GM18505 (cell line): Measurements from ENCODE around the gene GPRC5B.

Experiments used
- ATAC-seq: cut with Tn5 transposase; IDR thresholded peaks from one replicate; pipeline ENCODE4 v1.9.1; 2021; ENCODE audit not compliant: unreplicated experiment
- POLR2A ChIP-seq: IDR thresholded peaks from 4 replicates; pipeline ENCODE4 v1.6.1; 2011; ENCODE audit warnings: borderline replicate concordance; ENCODE audit not compliant: insufficient read depth, insufficient read length; ENCODE audit errors: extremely low read depth

GPRC5B gene

DNA sequence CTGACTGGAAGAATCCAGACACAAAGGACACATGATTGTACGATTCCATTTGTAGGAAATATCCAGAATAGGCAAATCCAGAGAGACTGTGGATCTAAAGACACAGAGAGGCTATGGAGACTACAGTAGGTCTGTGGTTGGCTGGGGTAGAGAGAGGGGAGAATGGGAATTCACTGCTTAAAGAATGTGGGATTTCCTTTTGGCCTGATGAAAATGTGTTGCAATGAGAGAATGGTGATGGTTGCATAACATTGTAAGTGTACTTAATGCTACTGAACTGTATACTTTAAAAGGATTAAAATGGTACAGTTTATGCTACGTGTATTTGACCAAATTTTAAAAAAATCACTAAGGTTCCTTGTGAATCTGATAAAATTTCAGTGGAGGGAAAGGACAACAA is 62.1 kb downstream of the GPRC5B start:
- no peak for TF ChIP-seq POLR2A
- no peak for ATAC-seq

DNA sequence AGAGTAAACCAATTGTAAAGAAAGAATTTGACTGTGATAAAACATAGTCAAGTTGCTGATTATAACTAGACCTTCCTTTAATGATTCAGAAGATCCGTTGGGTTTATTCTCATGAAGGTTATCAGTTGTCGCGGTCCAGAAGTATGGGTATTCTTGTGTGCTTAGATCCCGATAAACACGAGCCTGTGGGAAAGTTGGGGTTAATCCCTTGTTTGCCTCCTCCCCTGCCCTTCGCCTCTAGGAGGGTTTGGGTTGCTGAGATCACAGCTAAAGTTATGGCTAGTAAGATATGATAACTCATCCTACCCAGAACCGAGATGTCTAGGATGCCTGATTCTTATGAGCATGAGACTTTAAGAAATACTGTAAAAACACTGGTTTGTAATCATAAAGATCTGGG is 66.8 kb downstream of the GPRC5B start:
- no peak for TF ChIP-seq POLR2A
- no peak for ATAC-seq

DNA sequence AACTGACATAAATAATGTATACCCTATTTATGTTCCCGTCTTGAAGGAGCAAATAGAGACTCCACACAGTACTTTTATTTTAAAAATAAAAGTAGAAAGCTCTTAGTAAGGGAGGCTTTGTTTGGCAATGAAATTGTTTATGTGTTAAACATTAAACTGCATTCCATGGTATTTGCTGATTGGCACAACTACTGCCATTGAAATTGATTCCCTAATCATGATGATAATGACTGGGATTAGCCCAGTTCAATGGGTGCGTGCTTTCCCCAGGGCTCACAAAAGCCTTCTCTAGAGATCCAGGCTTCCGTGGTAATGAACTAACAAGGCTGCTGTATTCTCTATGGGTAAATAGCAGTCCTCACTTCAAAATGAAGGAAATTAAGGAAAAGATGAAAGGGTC is 67.5 kb downstream of the GPRC5B start:
- no peak for TF ChIP-seq POLR2A
- ATAC-seq: no peak

GRCh38 chr16:19815418-19815817 is 69.2 kb downstream of the GPRC5B start:
- no peak for TF ChIP-seq POLR2A
- ATAC-seq: no peak

- no peak for TF ChIP-seq POLR2A
- no peak for ATAC-seq
These were observed 71.7 kb downstream of the GPRC5B start for GRCh38 chr16:19812986-19813385.

GRCh38 chr16:19810817-19811731 is 73.6 kb downstream of the GPRC5B start:
- ATAC-seq: no peak
- TF ChIP-seq POLR2A: no peak

DNA sequence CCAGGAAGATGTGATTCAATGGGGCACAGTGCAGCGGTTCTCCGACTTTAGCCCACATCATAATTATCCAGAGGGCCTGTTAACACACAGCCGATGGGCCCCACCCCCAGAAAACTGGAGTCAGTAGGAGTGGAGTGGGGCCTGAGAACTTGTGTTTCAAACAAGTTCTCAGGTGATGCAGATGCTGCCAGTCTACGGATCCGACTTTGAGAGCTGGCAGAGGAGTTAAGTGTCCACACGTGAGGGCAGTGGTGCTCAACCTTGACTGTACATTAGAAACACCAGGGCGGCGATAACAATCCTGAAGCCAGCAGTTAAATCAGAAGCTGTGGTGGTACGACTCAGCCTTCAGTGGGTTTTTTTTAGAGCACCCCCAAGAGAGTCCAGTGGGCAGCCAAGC is 75.0 kb downstream of the GPRC5B start:
- ATAC-seq: no peak
- no peak for TF ChIP-seq POLR2A

DNA sequence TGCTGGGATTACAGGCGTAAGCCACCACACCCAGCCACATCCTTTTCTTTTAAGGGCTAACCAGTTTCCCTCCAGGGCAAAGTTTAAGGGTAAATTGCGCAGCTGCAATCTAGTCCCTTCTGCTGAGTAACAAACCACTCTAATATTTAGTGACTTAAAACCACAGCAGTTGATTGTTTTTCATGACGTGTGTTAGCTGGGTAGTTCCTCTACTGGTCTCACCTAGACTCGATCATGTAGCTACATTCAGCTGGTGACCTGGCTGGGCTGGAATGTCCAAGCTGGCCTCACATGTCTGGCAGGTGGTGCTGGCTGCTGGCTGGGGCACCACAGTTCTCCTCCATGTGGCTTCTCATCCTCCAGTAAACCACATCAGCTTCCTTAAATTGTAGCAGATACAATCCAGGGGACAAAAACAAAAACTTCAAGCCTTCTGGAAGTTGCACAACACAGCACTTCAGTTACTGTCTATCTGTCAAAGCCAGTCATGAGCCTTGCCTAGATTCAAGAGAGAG is 75.5 kb downstream of the GPRC5B start:
- TF ChIP-seq POLR2A: no peak
- ATAC-seq: no peak

DNA sequence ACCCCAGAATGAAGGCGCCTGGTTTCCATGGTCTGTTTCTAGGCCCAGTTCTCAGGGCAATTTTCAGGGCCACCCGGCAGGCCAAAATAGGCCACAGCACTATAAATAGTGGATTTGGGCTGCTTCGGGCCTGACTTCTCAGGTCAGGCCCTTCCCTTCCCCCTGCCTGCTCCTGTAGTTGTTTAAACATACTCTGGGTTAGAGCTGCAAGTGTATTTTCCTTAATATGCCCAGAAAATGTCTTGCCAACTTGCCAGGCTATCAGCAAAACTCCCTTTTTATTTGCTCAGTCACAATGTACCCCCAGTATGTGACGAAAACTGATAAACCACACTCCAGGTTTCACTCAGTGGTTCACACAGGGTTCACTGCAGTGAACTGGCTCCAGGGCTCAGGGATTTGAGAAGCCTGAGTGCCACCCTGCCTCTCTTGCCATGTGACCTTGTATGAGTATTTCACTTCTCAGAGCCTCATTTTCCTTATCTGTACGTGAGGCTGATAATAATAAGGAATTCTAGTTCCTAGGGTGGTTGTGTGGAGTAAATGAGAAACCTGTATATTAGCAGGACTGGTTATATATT is 76.5 kb downstream of the GPRC5B start:
- ATAC-seq: no peak
- no peak for TF ChIP-seq POLR2A
